Keratinocyte (primary cell): ENCODE results near the gene TCAF2.
"Not testable (repeated sequence)": the region's sequence is repeated elsewhere in the genome, so short reads cannot be mapped to it uniquely, and the experiment has no call there.

Source experiments
- CTCF ChIP-seq, 3 experiments: IDR thresholded peaks in 1 of 3; conservative IDR thresholded peaks in 1 of 3; optimal IDR thresholded peaks in 1 of 3; 2 replicates in 2 of 3; 3 replicates in 1 of 3; pipeline versions ENCODE3 to v1.5.1; 2011; ENCODE audit warnings: low read length in 3 of 3, mild to moderate bottlenecking in 3 of 3, moderate library complexity in 2 of 3, control low read depth in 1 of 3, inconsistent platforms in 1 of 3; ENCODE audit not compliant: insufficient read depth in 2 of 3; ENCODE audit errors: extremely low read depth in 1 of 3
- EZH2 ChIP-seq: IDR thresholded peaks from one replicate; pipeline ENCODE4 v1.6.1; 2012; ENCODE audit warnings: inconsistent platforms, mild to moderate bottlenecking, low read length, moderate library complexity

- not testable (repeated sequence) for TF ChIP-seq CTCF (optimal IDR thresholded peaks at IDR 0.05 in 1 of 3, IDR thresholded peaks at IDR 0.05 in 1 of 3, conservative IDR thresholded peaks at IDR 0.05 in 1 of 3; ENCODE audit: extremely low read depth in 1 of 3, insufficient read depth in 2 of 3, low read length in 3 of 3); EZH2
These were observed 14.8 kb downstream of the TCAF2 start for GRCh38 chr7:143635364-143636240.
